SK-N-SH (cell line): ENCODE data around the gene LPCAT2. TPM values are rescaled to one million over a fixed set of nuclear protein-coding genes. Genes with fewer than 3 reads are reported as not detected.

ENCODE experiments used
- CTCF ChIA-PET: fragments of 300-600, 350-600 bp; formaldehyde crosslinking; extraction: SDS; loops from one replicate; lab custom pipeline; 2021; lab: Yijun Ruan, JAX
- POLR2A ChIA-PET: fragments of 350-600 bp; sonication (Branson Sonifier 250); formaldehyde crosslinking; extraction: SDS; loops from one replicate; lab custom pipeline; 2020; ENCODE audit warnings: antibody characterized with exemption, inconsistent platforms; lab: Yijun Ruan, JAX
- DNase-seq: peaks from one replicate; pipeline ENCODE4 v3.0.0; 2012
- H2AFZ ChIP-seq: fragments of 200-600 bp; sonication (generic); 2 replicates; pipeline ENCODE4 v1.8.1; 2016; ENCODE audit warnings: antibody characterized with exemption, mild to moderate bottlenecking, low read depth
- H3F3A ChIP-seq: fragments of 200-600 bp; sonication (generic); replicated peaks from 2 replicates; pipeline ENCODE3; 2016; ENCODE audit warnings: antibody characterized with exemption, mild to moderate bottlenecking; ENCODE audit not compliant: insufficient read depth
- H3K27ac ChIP-seq, 2 experiments: fragments of 200-500 bp in 1 of 2; fragments of 200-600 bp in 1 of 2; sonication (Bioruptor generic) in 1 of 2; sonication (generic), shearing (Covaris generic) in 1 of 2; 2 replicates each; pipeline versions ENCODE4 v1.5.1 to v1.6.1; 2014 to 2016; ENCODE audit warnings: low read depth in 2 of 2, inconsistent platforms in 1 of 2, low read length in 1 of 2, mild to moderate bottlenecking in 1 of 2, mixed read lengths in 1 of 2
- H3K27me3 ChIP-seq: fragments of 200-600 bp; sonication (generic), shearing (Covaris generic); 2 replicates; pipeline ENCODE4 v1.6.1; 2016; ENCODE audit warnings: mixed run types; ENCODE audit not compliant: insufficient read depth
- H3K36me3 ChIP-seq, 2 experiments: fragments of 200-500 bp in 1 of 2; fragments of 200-600 bp in 1 of 2; sonication (Bioruptor generic) in 1 of 2; sonication (generic) in 1 of 2; replicated peaks in 1 of 2; 2 replicates each; pipeline versions ENCODE3 to v1.5.1; 2014 to 2016; ENCODE audit warnings: low read length in 1 of 2, mild to moderate bottlenecking in 1 of 2; ENCODE audit not compliant: insufficient read depth in 2 of 2, control insufficient read depth in 1 of 2
- H3K4me1 ChIP-seq, 2 experiments: fragments of 200-500 bp in 1 of 2; fragments of 200-600 bp in 1 of 2; sonication (Bioruptor generic) in 1 of 2; sonication (generic), shearing (Covaris generic) in 1 of 2; 2 replicates each; pipeline versions ENCODE4 v1.5.1 to v1.6.1; 2014 to 2016; ENCODE audit warnings: low read depth in 1 of 2, low read length in 1 of 2, mixed run types in 1 of 2; ENCODE audit not compliant: insufficient read depth in 2 of 2, control insufficient read depth in 1 of 2
- H3K4me2 ChIP-seq: fragments of 200-600 bp; sonication (generic), shearing (Covaris generic); 2 replicates; pipeline ENCODE4 v1.6.1; 2017; ENCODE audit warnings: mixed run types
- H3K4me3 ChIP-seq, 2 experiments: fragments of 200-500 bp in 1 of 2; fragments of 200-600 bp in 1 of 2; sonication (Bioruptor generic) in 1 of 2; sonication (generic), shearing (Covaris generic) in 1 of 2; 2 replicates each; pipeline versions ENCODE4 v1.5.1 to v1.8.1; 2014 to 2016; ENCODE audit warnings: low read depth in 2 of 2, inconsistent platforms in 1 of 2, low read length in 1 of 2, mild to moderate bottlenecking in 1 of 2, mixed read lengths in 1 of 2, moderate library complexity in 1 of 2
- H3K79me2 ChIP-seq: fragments of 200-600 bp; sonication (generic); 2 replicates; pipeline ENCODE4 v1.8.1; 2017; ENCODE audit warnings: mild to moderate bottlenecking; ENCODE audit not compliant: insufficient read depth
- H3K9ac ChIP-seq: fragments of 200-600 bp; sonication (generic); 2 replicates; pipeline ENCODE4 v1.6.1; 2017; ENCODE audit warnings: mixed run types
- H3K9me2 ChIP-seq: fragments of 200-600 bp; sonication (generic); 2 replicates; pipeline ENCODE4 v1.6.1; 2017; ENCODE audit warnings: mixed run types
- H3K9me3 ChIP-seq: fragments of 200-600 bp; sonication (generic); 2 replicates; pipeline ENCODE4 v1.6.1; 2017; ENCODE audit warnings: mixed run types, mild to moderate bottlenecking, moderate library complexity
- H4K20me1 ChIP-seq: fragments of 200-600 bp; sonication (generic); 2 replicates; pipeline ENCODE4 v1.6.1; 2017; ENCODE audit warnings: mild to moderate bottlenecking, mixed run types; ENCODE audit not compliant: insufficient read depth
- EZH2phosphoT487 ChIP-seq: fragments of 200-600 bp; sonication (generic); IDR thresholded peaks from 2 replicates; pipeline ENCODE4 v1.6.1; 2017; ENCODE audit warnings: low read depth, mixed run types, mild to moderate bottlenecking, antibody characterized with exemption, moderate library complexity, borderline replicate concordance
- FOXM1 ChIP-seq: IDR thresholded peaks from 2 replicates; pipeline ENCODE4 v1.4.0; 2012; ENCODE audit warnings: low read depth, mild to moderate bottlenecking
- GABPA ChIP-seq: IDR thresholded peaks from 2 replicates; pipeline ENCODE4 v1.4.0; 2012; ENCODE audit warnings: low read depth, mild to moderate bottlenecking
- JUND ChIP-seq: IDR thresholded peaks from 2 replicates; pipeline ENCODE4 v1.4.0; 2012
- MEF2A ChIP-seq: IDR thresholded peaks from 2 replicates; pipeline ENCODE4 v1.4.0; 2012; ENCODE audit warnings: low read depth, borderline replicate concordance
- NFIC ChIP-seq: IDR thresholded peaks from 2 replicates; pipeline ENCODE4 v1.4.0; 2012; ENCODE audit warnings: borderline replicate concordance
- NRF1 ChIP-seq: IDR thresholded peaks from 2 replicates; pipeline ENCODE4 v1.6.1; 2012; ENCODE audit warnings: low read depth, mild to moderate bottlenecking, low read length
- RAD21 ChIP-seq: IDR thresholded peaks from 2 replicates; pipeline ENCODE4 v1.6.1; 2012; ENCODE audit warnings: mild to moderate bottlenecking, low read length
- SIN3A ChIP-seq: IDR thresholded peaks from 2 replicates; pipeline ENCODE4 v1.6.1; 2012; ENCODE audit warnings: low read depth, mild to moderate bottlenecking, low read length, moderate library complexity, borderline replicate concordance
- SMC3 ChIP-seq: IDR thresholded peaks from 2 replicates; pipeline ENCODE4 v1.6.1; 2012; ENCODE audit warnings: low read depth, low read length, improper control_type of control experiment
- TAF1 ChIP-seq: IDR thresholded peaks from 2 replicates; pipeline ENCODE4 v1.6.1; 2012; ENCODE audit warnings: low read depth, mild to moderate bottlenecking, low read length, moderate library complexity, borderline replicate concordance
- TEAD4 ChIP-seq: IDR thresholded peaks from 2 replicates; pipeline ENCODE4 v1.4.0; 2012; ENCODE audit warnings: mild to moderate bottlenecking, borderline replicate concordance; ENCODE audit not compliant: insufficient read depth
- WGBS: methylation state at CpG from one replicate; pipeline ENCODE4 v1.1.6; 2017; ENCODE audit warnings: low lambda C conversion rate; 5-methylcytosine and 5-hydroxymethylcytosine counted together
- polyA plus RNA-seq, 3 experiments: library from polyadenylated mRNA; depleted of rRNA; stranded (reverse); fragments of >200 nt; gene quantifications; 2 replicates each; pipeline ENCODE4 v1.2.3, GENCODE V29; 2012
- TF ChIP-seq, protein P1 (sequence below): IDR thresholded peaks from 2 replicates; pipeline ENCODE4 v1.4.0; 2012; ENCODE audit warnings: low read depth, borderline replicate concordance
- TF ChIP-seq, protein P2 (sequence below): IDR thresholded peaks from 2 replicates; pipeline ENCODE4 v1.6.1; 2012; ENCODE audit warnings: mild to moderate bottlenecking, low read depth, low read length, moderate library complexity
- TF ChIP-seq, protein P3 (sequence below): fragments of 150-350 bp; IDR thresholded peaks from 2 replicates; pipeline ENCODE4 v1.6.1; 2016; ENCODE audit warnings: mild to moderate bottlenecking, low read depth, low read length

LPCAT2 gene
- polyA plus RNA-seq, 1 of the 3 experiments (the other 2 are of a cell fraction) = 9.1 TPM

DNA sequence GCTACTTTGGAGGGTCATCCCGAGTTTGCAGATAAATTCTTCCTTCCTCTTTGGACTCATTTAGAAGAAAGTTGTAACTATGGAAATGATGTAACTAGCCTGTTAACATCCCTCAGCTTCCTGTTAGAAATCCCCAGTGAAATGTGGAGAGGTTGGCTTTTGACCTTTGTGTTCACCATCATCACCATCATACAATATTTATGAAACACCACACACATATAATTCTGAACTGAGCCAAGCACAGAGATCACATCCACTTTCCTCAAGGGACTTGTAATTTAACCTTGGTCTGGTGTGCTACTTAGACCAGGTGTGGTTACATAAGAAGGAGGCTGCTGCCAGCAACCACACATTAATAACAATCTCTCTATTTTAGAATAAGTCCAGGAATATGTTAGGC lies 60.2 kb downstream of the LPCAT2 start:
- H3K4me2 ChIP-seq = no peak overlapping the region
- H3K4me1 ChIP-seq = peaks cover 0 to 4% of the 10 kb centered on the region in 2 experiments; a peak in 2 of 4 replicates
- 90% methylated on average over 1 of the region's 1 CpG for WGBS
- H4K20me1 ChIP-seq = no peaks in the 10 kb centered on the region
- TF ChIP-seq GABPA (no peak), EZH2phosphoT487 (no peak), JUND (no peak), TEAD4 (no peak), NFIC (no peak), NRF1 (no peak), MEF2A (no peak), SIN3A (no peak), RAD21 (no peak), SMC3 (no peak), TAF1 (no peak), FOXM1 (no peak)
- TF ChIP-seq, protein P1, sequence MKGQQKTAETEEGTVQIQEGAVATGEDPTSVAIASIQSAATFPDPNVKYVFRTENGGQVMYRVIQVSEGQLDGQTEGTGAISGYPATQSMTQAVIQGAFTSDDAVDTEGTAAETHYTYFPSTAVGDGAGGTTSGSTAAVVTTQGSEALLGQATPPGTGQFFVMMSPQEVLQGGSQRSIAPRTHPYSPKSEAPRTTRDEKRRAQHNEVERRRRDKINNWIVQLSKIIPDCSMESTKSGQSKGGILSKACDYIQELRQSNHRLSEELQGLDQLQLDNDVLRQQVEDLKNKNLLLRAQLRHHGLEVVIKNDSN = no peak
- TF ChIP-seq, protein P2, sequence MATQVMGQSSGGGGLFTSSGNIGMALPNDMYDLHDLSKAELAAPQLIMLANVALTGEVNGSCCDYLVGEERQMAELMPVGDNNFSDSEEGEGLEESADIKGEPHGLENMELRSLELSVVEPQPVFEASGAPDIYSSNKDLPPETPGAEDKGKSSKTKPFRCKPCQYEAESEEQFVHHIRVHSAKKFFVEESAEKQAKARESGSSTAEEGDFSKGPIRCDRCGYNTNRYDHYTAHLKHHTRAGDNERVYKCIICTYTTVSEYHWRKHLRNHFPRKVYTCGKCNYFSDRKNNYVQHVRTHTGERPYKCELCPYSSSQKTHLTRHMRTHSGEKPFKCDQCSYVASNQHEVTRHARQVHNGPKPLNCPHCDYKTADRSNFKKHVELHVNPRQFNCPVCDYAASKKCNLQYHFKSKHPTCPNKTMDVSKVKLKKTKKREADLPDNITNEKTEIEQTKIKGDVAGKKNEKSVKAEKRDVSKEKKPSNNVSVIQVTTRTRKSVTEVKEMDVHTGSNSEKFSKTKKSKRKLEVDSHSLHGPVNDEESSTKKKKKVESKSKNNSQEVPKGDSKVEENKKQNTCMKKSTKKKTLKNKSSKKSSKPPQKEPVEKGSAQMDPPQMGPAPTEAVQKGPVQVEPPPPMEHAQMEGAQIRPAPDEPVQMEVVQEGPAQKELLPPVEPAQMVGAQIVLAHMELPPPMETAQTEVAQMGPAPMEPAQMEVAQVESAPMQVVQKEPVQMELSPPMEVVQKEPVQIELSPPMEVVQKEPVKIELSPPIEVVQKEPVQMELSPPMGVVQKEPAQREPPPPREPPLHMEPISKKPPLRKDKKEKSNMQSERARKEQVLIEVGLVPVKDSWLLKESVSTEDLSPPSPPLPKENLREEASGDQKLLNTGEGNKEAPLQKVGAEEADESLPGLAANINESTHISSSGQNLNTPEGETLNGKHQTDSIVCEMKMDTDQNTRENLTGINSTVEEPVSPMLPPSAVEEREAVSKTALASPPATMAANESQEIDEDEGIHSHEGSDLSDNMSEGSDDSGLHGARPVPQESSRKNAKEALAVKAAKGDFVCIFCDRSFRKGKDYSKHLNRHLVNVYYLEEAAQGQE = no peak
- TF ChIP-seq, protein P3, sequence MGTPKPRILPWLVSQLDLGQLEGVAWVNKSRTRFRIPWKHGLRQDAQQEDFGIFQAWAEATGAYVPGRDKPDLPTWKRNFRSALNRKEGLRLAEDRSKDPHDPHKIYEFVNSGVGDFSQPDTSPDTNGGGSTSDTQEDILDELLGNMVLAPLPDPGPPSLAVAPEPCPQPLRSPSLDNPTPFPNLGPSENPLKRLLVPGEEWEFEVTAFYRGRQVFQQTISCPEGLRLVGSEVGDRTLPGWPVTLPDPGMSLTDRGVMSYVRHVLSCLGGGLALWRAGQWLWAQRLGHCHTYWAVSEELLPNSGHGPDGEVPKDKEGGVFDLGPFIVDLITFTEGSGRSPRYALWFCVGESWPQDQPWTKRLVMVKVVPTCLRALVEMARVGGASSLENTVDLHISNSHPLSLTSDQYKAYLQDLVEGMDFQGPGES = no peak
- no peak overlapping the region for H3K9ac ChIP-seq
- POLR2A ChIA-PET = no interaction called here
- H3K9me3 ChIP-seq = no peaks in the 10 kb centered on the region
- H3K4me3 ChIP-seq = no peak overlapping the region
- H3K9me2 ChIP-seq = no peaks in the 10 kb centered on the region; the same call in 1 of the 2 replicates
- no peaks in the 10 kb centered on the region for H3K79me2 ChIP-seq
- no peak overlapping the region for H2AFZ ChIP-seq
- no peak overlapping the region; a peak in 1 of 4 replicates for H3K27ac ChIP-seq
- H3K36me3 ChIP-seq = peaks cover 36 to 49% of the 10 kb centered on the region in 2 experiments
- H3K27me3 ChIP-seq = no peaks in the 10 kb centered on the region
- no peak for DNase-seq
- peaks cover 8% of the 10 kb centered on the region for H3F3A ChIP-seq
- CTCF ChIA-PET = no interaction called here
